Natural killer cell (primary cell): ENCODE data around the gene NPTXR. TPM values are rescaled to one million over a fixed set of nuclear protein-coding genes. Genes with fewer than 3 reads are reported as not detected.
A peak's percentile ranks its signal among the peaks of the same experiment; 100 is the strongest.

Source experiments
- ATAC-seq, 3 donors: fragments of 150-1000 bp in 2 of 3; fragments of 200-7000 bp in 1 of 3; cut with Tn5 transposase; 1 replicate in 1 of 3; 2 replicates in 2 of 3; pipeline ENCODE4 v1.10.0; 2021; ENCODE audit warnings: mild to moderate bottlenecking in 2 of 3, moderate library complexity in 2 of 3
- DNase-seq, 2 donors: peaks; one replicate each; pipeline versions ENCODE4 v3.0.0 to v3.0.0-alpha.2; 2013 to 2021; ENCODE audit warnings: mixed read lengths in 1 of 2
- H3K27ac ChIP-seq: one replicate; pipeline ENCODE4 v1.5.1; 2013; ENCODE audit warnings: mild to moderate bottlenecking, low read length
- H3K27me3 ChIP-seq: one replicate; pipeline ENCODE4 v1.6.1; 2013; ENCODE audit warnings: low read length; ENCODE audit not compliant: control insufficient read depth, insufficient read depth
- H3K36me3 ChIP-seq: one replicate; pipeline ENCODE4 v1.6.1; 2013; ENCODE audit warnings: low read length; ENCODE audit not compliant: control insufficient read depth, insufficient read depth
- H3K4me1 ChIP-seq: one replicate; pipeline ENCODE4 v1.6.1; 2013; ENCODE audit warnings: low read length; ENCODE audit not compliant: control insufficient read depth, insufficient read depth
- H3K4me3 ChIP-seq: one replicate; pipeline ENCODE4 v1.5.1; 2013; ENCODE audit warnings: low read length
- H3K9me3 ChIP-seq: one replicate; pipeline ENCODE4 v1.6.1; 2013; ENCODE audit warnings: low read length; ENCODE audit not compliant: control insufficient read depth, insufficient read depth
- H3K27ac Mint-ChIP-seq, 2 donors: one replicate each; pipeline ENCODE4 v1.8.0; 2022; ENCODE audit warnings: mild to moderate bottlenecking in 2 of 2, mixed read lengths in 2 of 2, moderate library complexity in 1 of 2
- H3K27me3 Mint-ChIP-seq, 2 donors: one replicate each; pipeline ENCODE4 v1.8.0; 2022; ENCODE audit warnings: low read depth in 2 of 2, mixed read lengths in 2 of 2
- H3K36me3 Mint-ChIP-seq: one replicate; pipeline ENCODE4 v1.8.0; 2022; ENCODE audit warnings: mixed read lengths
- H3K4me1 Mint-ChIP-seq, 2 donors: one replicate each; pipeline ENCODE4 v1.8.0; 2022; ENCODE audit warnings: mixed read lengths in 2 of 2
- H3K4me3 Mint-ChIP-seq: one replicate; pipeline ENCODE4 v1.8.0; 2022; ENCODE audit warnings: mild to moderate bottlenecking, moderate library complexity, mixed read lengths
- H3K9me3 Mint-ChIP-seq, 2 donors: one replicate each; pipeline ENCODE4 v1.8.0; 2022; ENCODE audit warnings: mixed read lengths in 2 of 2
- CTCF ChIP-seq: fragments of 200-600 bp; IDR thresholded peaks from one replicate; pipeline ENCODE4 v1.8.0; 2022; ENCODE audit warnings: antibody characterized with exemption
- WGBS: methylation state at CpG from one replicate; pipeline ENCODE4 v1.1.7; 2013; ENCODE audit warnings: missing lambda C conversion rate; ENCODE audit not compliant: insufficient coverage; 5-methylcytosine and 5-hydroxymethylcytosine counted together
- intact Hi-C: fragments of 100-400 bp; cut with micrococcal nuclease; formaldehyde crosslinking; loops from one replicate; pipeline ENCODE4 v1.14.2; 2022
- total RNA-seq, 4 donors: library from RNA; stranded (reverse); fragments of 120-200 nt in 1 of 4; gene quantifications; one replicate each; pipeline versions ENCODE4 v1.2.3 to v1.2.4, GENCODE V29; 2013 to 2022

NPTXR gene
- total RNA-seq, 3 donors from 2014 or later (not counting 1 experiment from before 2014, with no cell fraction given): 4.8 to 8.2 (median 6.1) TPM

GRCh38 chr22:38834215-38834953 lies 9.4 kb downstream of the NPTXR start:
- no peak overlapping the region for H3K4me3 Mint-ChIP-seq
- no peak overlapping the region for H3K27ac Mint-ChIP-seq
- no peaks in the 10 kb centered on the region for H3K4me1 Mint-ChIP-seq
- intact Hi-C loops: no loop called here
- H3K36me3 ChIP-seq: no peaks in the 10 kb centered on the region
- no peaks in the 10 kb centered on the region for H3K9me3 Mint-ChIP-seq
- DNase-seq (no peak), ATAC-seq (no peak)
- H3K4me1 ChIP-seq: no peaks in the 10 kb centered on the region
- no peaks in the 10 kb centered on the region for H3K27me3 Mint-ChIP-seq
- no peaks in the 10 kb centered on the region for H3K9me3 ChIP-seq
- no peaks in the 10 kb centered on the region for H3K27me3 ChIP-seq
- 89% methylated on average over 13 of the region's 13 CpGs for WGBS
- no peak for TF ChIP-seq CTCF
- H3K4me3 ChIP-seq: no peak overlapping the region
- no peak overlapping the region for H3K27ac ChIP-seq
- H3K36me3 Mint-ChIP-seq: no peaks in the 10 kb centered on the region

- no peak for TF ChIP-seq CTCF
- Mint-ChIP-seq H3K27me3 (no peaks in the 10 kb centered on the region), H3K27ac (no peak overlapping the region), H3K4me1 (no peaks in the 10 kb centered on the region), H3K9me3 (no peaks in the 10 kb centered on the region), H3K4me3 (no peak overlapping the region), H3K36me3 (no peaks in the 10 kb centered on the region)
- H3K36me3 ChIP-seq: no peaks in the 10 kb centered on the region
- DNase-seq (no peak), ATAC-seq (no peak)
- H3K4me1 ChIP-seq: no peaks in the 10 kb centered on the region
- H3K27ac ChIP-seq: no peak overlapping the region
- intact Hi-C loops: no loop called here
- WGBS: 91% methylated on average over 3 of the region's 3 CpGs
- no peaks in the 10 kb centered on the region for H3K9me3 ChIP-seq
- H3K27me3 ChIP-seq: no peaks in the 10 kb centered on the region
- H3K4me3 ChIP-seq: no peak overlapping the region
These were observed 10.8 kb downstream of the NPTXR start for GRCh38 chr22:38833061-38833460.

GRCh38 chr22:38832005-38832978 lies 11.5 kb downstream of the NPTXR start:
- no peak for DNase-seq
- H3K36me3 ChIP-seq: no peaks in the 10 kb centered on the region
- no peak overlapping the region for H3K4me3 Mint-ChIP-seq
- H3K27me3 ChIP-seq: no peaks in the 10 kb centered on the region
- no peaks in the 10 kb centered on the region for H3K9me3 Mint-ChIP-seq
- H3K27ac Mint-ChIP-seq: no peak overlapping the region
- H3K4me1 ChIP-seq: no peaks in the 10 kb centered on the region
- WGBS: 94% methylated on average over 30 of the region's 30 CpGs
- H3K27ac ChIP-seq: no peak overlapping the region
- H3K4me3 ChIP-seq: no peak overlapping the region
- peak in 1 of 3 donors; percentile 12 for ATAC-seq
- no peaks in the 10 kb centered on the region for H3K4me1 Mint-ChIP-seq
- H3K9me3 ChIP-seq: no peaks in the 10 kb centered on the region
- intact Hi-C loops: no loop called here
- no peak for TF ChIP-seq CTCF
- H3K27me3 Mint-ChIP-seq: no peaks in the 10 kb centered on the region
- H3K36me3 Mint-ChIP-seq: no peaks in the 10 kb centered on the region
